PC-9 (cell line): ENCODE results near the gene NIPA2. TPM values are rescaled to one million over a fixed set of nuclear protein-coding genes. Genes with fewer than 3 reads are reported as not detected.

ENCODE experiments used
- BruUV-seq: library from RNA; stranded (reverse); fragments of 400-500 nt; replicated peaks from 2 replicates; lab custom pipeline; 2021; lab: Mats Ljungman, UMichigan
- CTCF ChIA-PET: fragments of 300-600 bp; sonication (Branson Sonifier 250); formaldehyde crosslinking; loops from one replicate; lab custom pipeline; 2022; ENCODE audit warnings: antibody characterized with exemption; lab: Charles Lee
- POLR2A ChIA-PET: fragments of 300-600 bp; sonication (Branson Sonifier 250); formaldehyde crosslinking; loops from one replicate; lab custom pipeline; 2022; ENCODE audit warnings: antibody characterized with exemption; ENCODE audit not compliant: unreplicated experiment; lab: Charles Lee
- DNase-seq, 2 experiments: peaks; one replicate each; pipeline versions ENCODE4 v3.0.0 to v3.0.0-alpha.2; 2015 to 2022; ENCODE audit warnings: mixed read lengths in 1 of 2
- H2AFZ ChIP-seq: fragments of 200-600 bp; sonication (generic); 2 replicates; pipeline ENCODE4 v1.8.1; 2017; ENCODE audit warnings: antibody characterized with exemption
- H3F3A ChIP-seq: fragments of 200-600 bp; sonication (generic); 2 replicates; pipeline ENCODE4 v1.8.1; 2017; ENCODE audit warnings: antibody characterized with exemption, mild to moderate bottlenecking, low read depth; ENCODE audit not compliant: insufficient read depth
- H3K27ac ChIP-seq: fragments of 200-600 bp; sonication (generic); 2 replicates; pipeline ENCODE4 v1.6.1; 2016; ENCODE audit warnings: mixed run types
- H3K27me3 ChIP-seq: fragments of 200-600 bp; sonication (generic); 2 replicates; pipeline ENCODE4 v1.6.1; 2016; ENCODE audit warnings: low read depth, mixed run types; ENCODE audit not compliant: insufficient read depth
- H3K36me3 ChIP-seq: fragments of 200-600 bp; sonication (generic); 2 replicates; pipeline ENCODE4 v1.6.1; 2016; ENCODE audit warnings: low read depth, mixed run types
- H3K4me1 ChIP-seq: fragments of 200-600 bp; sonication (generic); replicated peaks from 2 replicates; pipeline ENCODE4 v1.6.1; 2016; ENCODE audit warnings: mixed run types; ENCODE audit not compliant: insufficient read depth
- H3K4me2 ChIP-seq: fragments of 200-600 bp; sonication (generic); 2 replicates; pipeline ENCODE4 v1.6.1; 2017; ENCODE audit warnings: mixed run types
- H3K4me3 ChIP-seq: fragments of 200-600 bp; sonication (generic); 2 replicates; pipeline ENCODE4 v1.6.1; 2016; ENCODE audit warnings: mixed run types
- H3K79me2 ChIP-seq: fragments of 200-600 bp; sonication (generic); 2 replicates; pipeline ENCODE4 v1.6.1; 2017; ENCODE audit warnings: low read depth, mixed run types
- H3K9me2 ChIP-seq: fragments of 200-600 bp; sonication (generic); 2 replicates; pipeline ENCODE4 v1.8.1; 2017; ENCODE audit warnings: mild to moderate bottlenecking; ENCODE audit not compliant: insufficient read depth
- H3K9me3 ChIP-seq: fragments of 200-600 bp; sonication (generic); 2 replicates; pipeline ENCODE4 v1.8.1; 2016; ENCODE audit warnings: low read depth; ENCODE audit not compliant: insufficient read depth
- H4K20me1 ChIP-seq: fragments of 200-600 bp; sonication (generic); 2 replicates; pipeline ENCODE4 v1.8.1; 2017; ENCODE audit not compliant: insufficient read depth
- CTCF ChIP-seq: fragments of 200-600 bp; sonication (generic); conservative IDR thresholded peaks from 2 replicates; pipeline ENCODE4 v1.6.1; 2017; ENCODE audit warnings: mixed run types, antibody characterized with exemption, mild to moderate bottlenecking, moderate library complexity
- EZH2 ChIP-seq: fragments of 200-600 bp; sonication (generic); IDR thresholded peaks from 2 replicates; pipeline ENCODE4 v1.8.0; 2017; ENCODE audit warnings: antibody characterized with exemption, low read depth
- intact Hi-C: fragments of 100-400 bp; cut with micrococcal nuclease; formaldehyde crosslinking; loops from one replicate; pipeline ENCODE4 v1.10.0; 2022; ENCODE audit not compliant: unreplicated experiment
- total RNA-seq: library from RNA; stranded (reverse); gene quantifications from 2 replicates; pipeline ENCODE4 v1.2.3, GENCODE V29; 2021

Gene NIPA2
- total RNA-seq, 1 experiment from 2014 or later, result 65.6 TPM

DNA sequence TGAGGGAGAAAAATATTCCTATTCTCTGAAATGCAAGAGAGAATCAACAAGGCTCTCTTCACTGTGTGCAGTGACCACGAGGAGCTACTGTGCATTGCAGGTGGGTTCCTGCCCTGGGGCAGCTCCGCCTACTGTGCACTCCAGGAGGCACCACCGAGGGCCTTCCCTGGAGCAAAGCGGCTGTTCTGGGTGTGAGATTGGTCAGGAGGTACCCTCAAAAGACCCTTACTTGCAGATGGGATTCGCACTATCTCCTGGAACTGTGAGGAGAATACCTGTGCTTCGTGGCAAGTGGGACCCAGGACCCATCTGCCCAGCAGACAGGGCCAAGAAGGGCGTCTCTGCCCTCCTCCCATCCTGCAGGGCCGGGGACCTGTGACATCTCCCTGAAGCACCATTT, 72.8 kb downstream of the NIPA2 start:
- intact Hi-C loops, result no loop called here
- no TSS peak for BruUV-seq
- H3K36me3 ChIP-seq, result 0 out of 2 replicates have a peak, but pooled peaks cover 3% of the 10 kb centered on the region
- TF ChIP-seq CTCF, result no peak
- no peak for TF ChIP-seq EZH2
- H3K4me2 ChIP-seq, result no peak overlapping the region
- CTCF ChIA-PET, result no interaction called here
- H3F3A ChIP-seq, result no peaks in the 10 kb centered on the region
- H3K9me3 ChIP-seq, result no peaks in the 10 kb centered on the region
- no peak overlapping the region for H3K4me3 ChIP-seq
- POLR2A ChIA-PET, result no interaction called here
- no peaks in the 10 kb centered on the region for H3K79me2 ChIP-seq
- H2AFZ ChIP-seq, result no peak overlapping the region
- no peaks in the 10 kb centered on the region for H3K9me2 ChIP-seq
- H4K20me1 ChIP-seq, result no peaks in the 10 kb centered on the region
- DNase-seq, result no peak
- no peaks in the 10 kb centered on the region for H3K4me1 ChIP-seq
- no peaks in the 10 kb centered on the region for H3K27me3 ChIP-seq
- no peak overlapping the region for H3K27ac ChIP-seq

DNA sequence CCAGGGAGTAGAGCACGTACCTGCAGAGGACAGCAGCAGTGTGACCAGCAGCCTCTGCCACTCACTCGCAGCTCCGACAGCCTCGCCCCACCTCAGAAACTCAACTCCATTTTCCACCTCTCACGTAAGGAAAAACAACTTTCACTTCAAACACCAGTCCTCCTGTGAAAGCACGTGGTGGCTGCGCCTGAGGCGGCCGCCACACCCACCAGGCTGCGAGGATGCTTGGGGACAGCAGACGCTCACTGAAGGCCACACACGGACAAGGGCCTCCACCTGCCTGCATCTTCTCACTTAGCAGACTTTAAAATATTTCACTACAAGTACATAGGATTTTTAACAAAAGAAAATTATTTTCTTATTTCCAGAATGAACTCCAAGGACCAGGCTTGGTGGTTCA, 73.8 kb downstream of the NIPA2 start:
- Histone ChIP-seq H4K20me1 (no peaks in the 10 kb centered on the region), H3F3A (no peaks in the 10 kb centered on the region), H3K27ac (no peak overlapping the region), H3K4me2 (no peak overlapping the region), H3K4me3 (no peak overlapping the region), H2AFZ (no peak overlapping the region), H3K36me3 (0 out of 2 replicates have a peak, but pooled peaks cover 3% of the 10 kb centered on the region), H3K27me3 (no peaks in the 10 kb centered on the region), H3K4me1 (no peaks in the 10 kb centered on the region), H3K9me3 (no peaks in the 10 kb centered on the region), H3K9me2 (no peaks in the 10 kb centered on the region), H3K79me2 (no peaks in the 10 kb centered on the region)
- no peak for TF ChIP-seq EZH2
- TF ChIP-seq CTCF, result no peak
- DNase-seq, result no peak
- intact Hi-C loops, result no loop called here
- ChIA-PET CTCF (no interaction called here), POLR2A (no interaction called here)
- no TSS peak for BruUV-seq

- POLR2A ChIA-PET, result no interaction called here
- Histone ChIP-seq H3K9me2 (no peaks in the 10 kb centered on the region), H3K4me2 (no peak overlapping the region), H3K9me3 (no peaks in the 10 kb centered on the region), H3K79me2 (no peaks in the 10 kb centered on the region), H3K27ac (no peak overlapping the region), H4K20me1 (no peaks in the 10 kb centered on the region), H3K36me3 (0 out of 2 replicates have a peak, but pooled peaks cover 3% of the 10 kb centered on the region), H2AFZ (no peak overlapping the region), H3K4me1 (no peaks in the 10 kb centered on the region), H3F3A (no peaks in the 10 kb centered on the region), H3K4me3 (no peak overlapping the region), H3K27me3 (no peaks in the 10 kb centered on the region)
- no peak for TF ChIP-seq CTCF
- no peak for TF ChIP-seq EZH2
- CTCF ChIA-PET, result no interaction called here
- intact Hi-C loops, result loop anchor here (2.0 kb wide), 1 partner anchor 19 kb away; no protein-coding TSS in a partner anchor
- BruUV-seq, result no TSS peak
- no peak for DNase-seq
Observed at GRCh38 chr15:22913646-22914380, 75.3 kb downstream of the NIPA2 start.
